Astrocyte (in vitro differentiated cells and primary cell): ENCODE results near the gene EVC2. TPM values are rescaled to one million over a fixed set of nuclear protein-coding genes. Genes with fewer than 3 reads are reported as not detected.

ENCODE experiments used
- DNase-seq: peaks from one replicate; pipeline ENCODE4 v3.0.0-alpha.2; 2010; ENCODE audit warnings: low read depth
- FAIRE-seq: peaks from 2 replicates; lab custom pipeline; 2011; peaks lifted over from hg19 to GRCh38; lab: Jason Lieb, UNC
- H2AFZ ChIP-seq: 2 replicates; pipeline ENCODE4 v1.6.0; 2012; ENCODE audit warnings: low read depth, low read length, inconsistent platforms
- H3K27ac ChIP-seq: 2 replicates; pipeline ENCODE4 v1.5.1; 2011; ENCODE audit warnings: low read depth, low read length, inconsistent platforms
- H3K27me3 ChIP-seq: 2 replicates; pipeline ENCODE4 v1.6.0; 2011; ENCODE audit warnings: low read length, inconsistent platforms; ENCODE audit not compliant: insufficient read depth
- H3K36me3 ChIP-seq: 2 replicates; pipeline ENCODE4 v1.5.1; 2011; ENCODE audit warnings: low read length, inconsistent platforms; ENCODE audit not compliant: insufficient read depth
- H3K4me1 ChIP-seq: 2 replicates; pipeline ENCODE4 v1.5.1; 2011; ENCODE audit warnings: low read length, inconsistent platforms; ENCODE audit not compliant: insufficient read depth
- H3K4me2 ChIP-seq: 2 replicates; pipeline ENCODE4 v1.6.0; 2012; ENCODE audit warnings: low read length, inconsistent platforms
- H3K4me3 ChIP-seq: 2 replicates; pipeline ENCODE4 v1.5.1; 2011; ENCODE audit warnings: low read depth, mild to moderate bottlenecking, low read length, inconsistent platforms; ENCODE audit not compliant: insufficient read depth
- H3K79me2 ChIP-seq: 2 replicates; pipeline ENCODE4 v1.6.0; 2012; ENCODE audit warnings: mild to moderate bottlenecking, low read length, inconsistent platforms; ENCODE audit not compliant: insufficient read depth
- H3K9ac ChIP-seq: 2 replicates; pipeline ENCODE4 v1.6.0; 2012; ENCODE audit warnings: mild to moderate bottlenecking, low read length, inconsistent platforms
- H3K9me3 ChIP-seq: 2 replicates; pipeline ENCODE4 v1.5.1; 2012; ENCODE audit warnings: low read depth, mild to moderate bottlenecking, low read length, inconsistent platforms; ENCODE audit not compliant: insufficient read depth
- H4K20me1 ChIP-seq: 2 replicates; pipeline ENCODE4 v1.6.0; 2012; ENCODE audit warnings: low read length, inconsistent platforms; ENCODE audit not compliant: insufficient read depth
- H3K27ac Mint-ChIP-seq: one replicate; pipeline ENCODE4 v1.8.0; 2021; ENCODE audit warnings: mild to moderate bottlenecking, mixed read lengths; ENCODE audit not compliant: unreplicated experiment
- H3K27me3 Mint-ChIP-seq: one replicate; pipeline ENCODE4 v1.8.0; 2021; ENCODE audit warnings: low read depth, mixed read lengths; ENCODE audit not compliant: unreplicated experiment
- H3K36me3 Mint-ChIP-seq: one replicate; pipeline ENCODE4 v1.8.0; 2021; ENCODE audit warnings: low read depth, mixed read lengths; ENCODE audit not compliant: unreplicated experiment
- H3K4me1 Mint-ChIP-seq: one replicate; pipeline ENCODE4 v1.8.0; 2021; ENCODE audit warnings: low read depth, mixed read lengths; ENCODE audit not compliant: unreplicated experiment
- H3K4me3 Mint-ChIP-seq: one replicate; pipeline ENCODE4 v1.8.0; 2021; ENCODE audit warnings: mild to moderate bottlenecking, moderate library complexity, mixed read lengths; ENCODE audit not compliant: unreplicated experiment
- H3K9me3 Mint-ChIP-seq: one replicate; pipeline ENCODE4 v1.8.0; 2021; ENCODE audit warnings: mild to moderate bottlenecking, mixed read lengths; ENCODE audit not compliant: unreplicated experiment
- EZH2 ChIP-seq: IDR thresholded peaks from 2 replicates; pipeline ENCODE4 v1.6.1; 2012; ENCODE audit warnings: mild to moderate bottlenecking, low read length, inconsistent platforms; ENCODE audit not compliant: insufficient read depth
- total RNA-seq: library from RNA; stranded (reverse); gene quantifications from 2 replicates; pipeline ENCODE4 v1.2.1, GENCODE V29; 2021
- TF ChIP-seq, protein P1 (sequence below): IDR thresholded peaks from 2 replicates; pipeline ENCODE4 v1.5.1; 2011; ENCODE audit warnings: low read depth, mild to moderate bottlenecking, inconsistent platforms, low read length, moderate library complexity; ENCODE audit not compliant: insufficient read depth

EVC2 gene
- total RNA-seq, 1 donor from 2014 or later = 3.3 TPM

- Mint-ChIP-seq H3K27me3 (no peaks in the 10 kb centered on the region), H3K36me3 (peaks cover 12% of the 10 kb centered on the region), H3K9me3 (no peaks in the 10 kb centered on the region), H3K4me1 (peaks cover 25% of the 10 kb centered on the region), H3K27ac (peak overlapping the region; percentile 62), H3K4me3 (no peak overlapping the region)
- H3K27ac ChIP-seq = peak overlapping the region; percentile 88
- peaks cover 6% of the 10 kb centered on the region for H3K36me3 ChIP-seq
- no peak overlapping the region for H3K4me3 ChIP-seq
- peaks cover 38% of the 10 kb centered on the region for H3K4me1 ChIP-seq
- no peak overlapping the region for H3K9ac ChIP-seq
- FAIRE-seq (peak; percentile 29), DNase-seq (no peak)
- no peaks in the 10 kb centered on the region for H4K20me1 ChIP-seq
- peak overlapping the region; percentile 26 for H2AFZ ChIP-seq
- H3K79me2 ChIP-seq = no peaks in the 10 kb centered on the region
- no peak overlapping the region for H3K4me2 ChIP-seq
- no peaks in the 10 kb centered on the region for H3K27me3 ChIP-seq
- H3K9me3 ChIP-seq = no peaks in the 10 kb centered on the region
- TF ChIP-seq EZH2 = no peak
- TF ChIP-seq, protein P1, sequence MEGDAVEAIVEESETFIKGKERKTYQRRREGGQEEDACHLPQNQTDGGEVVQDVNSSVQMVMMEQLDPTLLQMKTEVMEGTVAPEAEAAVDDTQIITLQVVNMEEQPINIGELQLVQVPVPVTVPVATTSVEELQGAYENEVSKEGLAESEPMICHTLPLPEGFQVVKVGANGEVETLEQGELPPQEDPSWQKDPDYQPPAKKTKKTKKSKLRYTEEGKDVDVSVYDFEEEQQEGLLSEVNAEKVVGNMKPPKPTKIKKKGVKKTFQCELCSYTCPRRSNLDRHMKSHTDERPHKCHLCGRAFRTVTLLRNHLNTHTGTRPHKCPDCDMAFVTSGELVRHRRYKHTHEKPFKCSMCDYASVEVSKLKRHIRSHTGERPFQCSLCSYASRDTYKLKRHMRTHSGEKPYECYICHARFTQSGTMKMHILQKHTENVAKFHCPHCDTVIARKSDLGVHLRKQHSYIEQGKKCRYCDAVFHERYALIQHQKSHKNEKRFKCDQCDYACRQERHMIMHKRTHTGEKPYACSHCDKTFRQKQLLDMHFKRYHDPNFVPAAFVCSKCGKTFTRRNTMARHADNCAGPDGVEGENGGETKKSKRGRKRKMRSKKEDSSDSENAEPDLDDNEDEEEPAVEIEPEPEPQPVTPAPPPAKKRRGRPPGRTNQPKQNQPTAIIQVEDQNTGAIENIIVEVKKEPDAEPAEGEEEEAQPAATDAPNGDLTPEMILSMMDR = no peak
These were observed 71.3 kb downstream of the EVC2 start for GRCh38 chr4:5636766-5637670.

DNA sequence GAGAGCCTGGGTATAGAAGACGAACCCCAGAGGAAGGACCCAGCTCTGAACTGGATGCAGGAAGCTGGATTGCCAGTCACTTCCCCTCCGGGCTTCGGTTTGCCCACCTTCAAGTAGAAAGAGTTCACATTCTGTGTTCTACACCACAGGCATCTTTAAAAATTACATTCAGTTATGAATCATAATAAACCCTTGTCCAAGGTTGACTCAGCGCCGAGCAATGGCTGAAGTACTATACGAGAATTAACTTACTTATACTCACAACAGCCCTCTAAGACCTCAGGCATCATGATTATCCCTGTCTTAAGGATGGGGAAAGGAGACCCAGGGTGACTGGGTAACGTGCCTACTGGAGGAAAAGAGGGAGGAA is 72.5 kb downstream of the EVC2 start:
- Mint-ChIP-seq H3K36me3 (peaks cover 15% of the 10 kb centered on the region), H3K9me3 (no peaks in the 10 kb centered on the region), H3K4me1 (peaks cover 25% of the 10 kb centered on the region), H3K27me3 (no peaks in the 10 kb centered on the region), H3K27ac (peak overlapping the region; percentile 69), H3K4me3 (no peak overlapping the region)
- Histone ChIP-seq H3K27me3 (no peaks in the 10 kb centered on the region), H3K4me1 (peaks cover 38% of the 10 kb centered on the region), H3K9me3 (no peaks in the 10 kb centered on the region), H3K4me2 (peak overlapping the region; percentile 72), H3K27ac (peak overlapping the region; percentile 88), H2AFZ (no peak overlapping the region), H3K79me2 (no peaks in the 10 kb centered on the region), H3K4me3 (no peak overlapping the region), H3K36me3 (peaks cover 11% of the 10 kb centered on the region), H3K9ac (peak overlapping the region; percentile 71), H4K20me1 (no peaks in the 10 kb centered on the region)
- FAIRE-seq (no peak), DNase-seq (peak; percentile 86)
- no peak for TF ChIP-seq EZH2
- TF ChIP-seq, protein P1 = no peak

DNA sequence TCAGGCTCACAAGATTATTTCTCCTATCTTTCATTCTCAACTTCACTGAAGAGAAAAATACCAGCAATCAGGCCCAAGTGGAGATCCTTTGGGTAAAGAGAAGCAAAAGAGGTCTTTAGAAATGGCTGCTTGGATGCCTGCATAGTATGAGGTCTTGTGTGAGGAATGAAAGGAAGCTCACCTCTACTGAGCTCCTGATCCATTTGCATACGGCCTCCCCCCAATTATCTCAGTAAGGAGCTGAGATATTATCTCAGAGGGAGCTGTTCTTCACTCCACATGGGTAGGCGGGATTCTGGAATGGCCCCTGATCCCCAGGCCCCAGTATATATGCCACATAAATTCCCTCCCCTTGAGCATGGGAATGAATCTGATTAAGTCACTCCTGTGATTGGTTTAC is 75.8 kb downstream of the EVC2 start:
- peaks cover 8% of the 10 kb centered on the region for H3K36me3 ChIP-seq
- H3K27ac Mint-ChIP-seq = no peak overlapping the region
- no peaks in the 10 kb centered on the region for H4K20me1 ChIP-seq
- no peak for TF ChIP-seq EZH2
- TF ChIP-seq, protein P1 = no peak
- H3K4me3 ChIP-seq = no peak overlapping the region
- H3K9me3 Mint-ChIP-seq = no peaks in the 10 kb centered on the region
- no peak for DNase-seq
- no peak overlapping the region for H3K9ac ChIP-seq
- H3K27me3 Mint-ChIP-seq = no peaks in the 10 kb centered on the region
- peaks cover 10% of the 10 kb centered on the region for H3K4me1 Mint-ChIP-seq
- no peaks in the 10 kb centered on the region for H3K9me3 ChIP-seq
- H3K27ac ChIP-seq = no peak overlapping the region
- H3K4me1 ChIP-seq = peaks cover 25% of the 10 kb centered on the region
- H3K27me3 ChIP-seq = no peaks in the 10 kb centered on the region
- H2AFZ ChIP-seq = no peak overlapping the region
- no peaks in the 10 kb centered on the region for H3K79me2 ChIP-seq
- H3K4me3 Mint-ChIP-seq = no peak overlapping the region
- no peak for FAIRE-seq
- H3K4me2 ChIP-seq = no peak overlapping the region
- H3K36me3 Mint-ChIP-seq = peaks cover 11% of the 10 kb centered on the region
